Adrenal gland (tissue), 12 donors: ENCODE data around the gene IFNL4. TPM values are rescaled to one million over a fixed set of nuclear protein-coding genes. Genes with fewer than 3 reads are reported as not detected.

Experiments
- DNase-seq, 7 donors: peaks; one replicate each; pipeline ENCODE4 v3.0.0-alpha.2; 2019 to 2020
- H3K27ac ChIP-seq, 5 donors: fragments of 200-600 bp; sonication (generic) in 4 of 5; 1 replicate in 3 of 5; 2 replicates in 2 of 5; pipeline versions ENCODE4 v1.5.1 to v1.8.0; 2016 to 2020; ENCODE audit warnings: mild to moderate bottlenecking in 1 of 5
- H3K27me3 ChIP-seq: fragments of 200-600 bp; 2 replicates; pipeline ENCODE4 v1.8.0; 2021
- H3K36me3 ChIP-seq, 2 donors: fragments of 200-600 bp; replicated peaks in 1 of 2; 1 replicate in 1 of 2; 2 replicates in 1 of 2; pipeline versions ENCODE4 v1.5.1 to v1.8.0; 2018 to 2022
- H3K4me1 ChIP-seq, 2 donors: fragments of 200-600 bp; replicated peaks in 1 of 2; 1 replicate in 1 of 2; 2 replicates in 1 of 2; pipeline versions ENCODE4 v1.5.1 to v1.8.0; 2018 to 2021
- H3K4me3 ChIP-seq, 4 donors: fragments of 200-600 bp; sonication (generic) in 3 of 4; one replicate each; pipeline ENCODE4 v1.5.1; 2016 to 2018
- H3K9me3 ChIP-seq, 3 donors: fragments of 200-600 bp; sonication (generic) in 1 of 3; replicated peaks in 1 of 3; 1 replicate in 2 of 3; 2 replicates in 1 of 3; pipeline versions ENCODE4 v1.5.1 to v1.8.0; 2016 to 2021
- POLR2A ChIP-seq, 2 donors: fragments of 450-650 bp; IDR thresholded peaks; one replicate each; pipeline ENCODE4 v1.6.1; 2017; ENCODE audit warnings: antibody characterized with exemption in 2 of 2, mild to moderate bottlenecking in 2 of 2, moderate library complexity in 1 of 2
- WGBS, 4 donors: extraction: QIAGEN DNeasy Blood & Tissue Kit in 2 of 4; methylation state at CpG; one replicate each; pipeline versions ENCODE4 v1.1.5 to v1.1.7; 2013 to 2017; 5-methylcytosine and 5-hydroxymethylcytosine counted together
- intact Hi-C, 2 donors: fragments of 100-400 bp; cut with DNase I; formaldehyde crosslinking; loops; one replicate each; pipeline versions ENCODE4 v1.14.1 to v1.15.0; 2022 to 2023
- polyA plus RNA-seq, 3 donors: library from polyadenylated mRNA; stranded (reverse); fragments of 200-250 nt in 2 of 3; fragments of 350-450 nt in 1 of 3; fragmentation: Illumina TruSeq in 1 of 3; extraction: RNeasy Lipid Tissue Mini Kit (QIAGEN cat#74804) in 1 of 3; gene quantifications; one replicate each; pipeline ENCODE4 v1.2.3, GENCODE V29; 2013 to 2014
- total RNA-seq, 9 donors: library from RNA; depleted of rRNA in 4 of 9; stranded (reverse); fragments of >200 nt in 4 of 9; fragments of 120-200 nt in 1 of 9; fragmentation: NEBNext Ultra II Directional in 1 of 9; extraction: Animal tissue kit (Norgen Biotek cat#: 25700) in 1 of 9; gene quantifications; one replicate each; pipeline versions ENCODE4 v1.1.0 to v1.2.4, GENCODE V29; 2013 to 2023
- TF ChIP-seq, protein P1 (sequence below), 6 experiments: fragments of 450-650 bp in 4 of 6; fragments of 200-600 bp in 2 of 6; sonication (generic) in 1 of 6; IDR thresholded peaks; 1 replicate in 5 of 6; 2 replicates in 1 of 6; pipeline versions ENCODE4 v1.5.1 to v1.8.0; 2016 to 2021; ENCODE audit warnings: antibody characterized with exemption in 6 of 6, mild to moderate bottlenecking in 2 of 6, moderate library complexity in 1 of 6
- donor health status: healthy with polysubstance abuse.
- donor health status: Bipolar disorder and iron deficiency.
- donor health status: DM: yes; HTN: yes; CAD: no.
- donor health status: DM: no; HTN: no; CAD: no.
- donor health status: DM: no; HTN: no; CAD: no.
- donor health status: DM: yes; HTN: yes; CAD: no.

Gene IFNL4
- total and polyA plus RNA-seq, 12 donors = not detected

DNA sequence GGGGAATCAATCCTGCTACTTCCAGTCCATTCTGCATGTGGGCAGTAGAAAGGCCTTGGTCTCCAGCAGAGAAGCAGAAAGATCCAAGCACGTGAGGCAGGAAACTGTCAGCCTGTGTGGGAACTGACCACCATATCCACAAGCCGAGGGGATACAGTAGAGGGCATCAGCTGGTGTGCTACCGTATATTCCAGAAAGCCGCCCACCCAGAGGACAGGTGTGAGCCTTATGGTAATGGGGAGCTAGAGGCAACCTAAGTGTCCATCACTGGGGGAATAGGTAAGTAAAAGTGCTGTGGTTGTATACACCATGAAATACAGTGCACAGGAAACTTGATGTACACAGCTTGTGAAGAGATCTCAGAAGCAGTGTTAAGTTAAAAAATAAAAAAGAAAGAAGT lies 44.7 kb upstream of the IFNL4 start:
- WGBS, 4 donors = 71 to 82% (median 78%) methylated on average over 4 of the region's 4 CpGs
- DNase-seq = no peak
- H3K9me3 ChIP-seq = no peaks in the 10 kb centered on the region

DNA sequence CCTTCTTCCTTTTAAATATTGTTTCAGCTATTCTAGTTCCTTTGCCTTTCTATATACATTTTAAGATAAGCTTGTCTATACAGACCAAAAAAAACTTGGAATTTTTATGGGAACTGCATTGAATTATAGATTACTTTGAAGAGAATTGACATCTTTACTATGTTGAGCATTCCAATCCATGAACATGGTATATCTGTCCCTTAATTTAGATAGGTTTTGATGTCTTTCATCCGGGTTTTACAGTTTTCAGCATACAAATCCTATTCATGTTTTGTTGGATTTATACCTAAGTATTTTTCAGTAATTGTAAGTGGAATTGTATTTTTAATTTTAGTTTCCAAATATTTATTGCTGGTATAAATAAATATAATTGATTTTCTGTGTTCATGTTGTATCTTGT lies 35.4 kb upstream of the IFNL4 start:
- WGBS, 4 donors = 79 to 90% (median 83%) methylated on average over 1 of the region's 1 CpG
- Histone ChIP-seq H3K9me3 (no peaks in the 10 kb centered on the region), H3K27ac (no peak overlapping the region), H3K36me3 (no peaks in the 10 kb centered on the region), H3K4me1 (no peaks in the 10 kb centered on the region), H3K27me3 (no peaks in the 10 kb centered on the region), H3K4me3 (no peak overlapping the region)
- TF ChIP-seq, protein P1, sequence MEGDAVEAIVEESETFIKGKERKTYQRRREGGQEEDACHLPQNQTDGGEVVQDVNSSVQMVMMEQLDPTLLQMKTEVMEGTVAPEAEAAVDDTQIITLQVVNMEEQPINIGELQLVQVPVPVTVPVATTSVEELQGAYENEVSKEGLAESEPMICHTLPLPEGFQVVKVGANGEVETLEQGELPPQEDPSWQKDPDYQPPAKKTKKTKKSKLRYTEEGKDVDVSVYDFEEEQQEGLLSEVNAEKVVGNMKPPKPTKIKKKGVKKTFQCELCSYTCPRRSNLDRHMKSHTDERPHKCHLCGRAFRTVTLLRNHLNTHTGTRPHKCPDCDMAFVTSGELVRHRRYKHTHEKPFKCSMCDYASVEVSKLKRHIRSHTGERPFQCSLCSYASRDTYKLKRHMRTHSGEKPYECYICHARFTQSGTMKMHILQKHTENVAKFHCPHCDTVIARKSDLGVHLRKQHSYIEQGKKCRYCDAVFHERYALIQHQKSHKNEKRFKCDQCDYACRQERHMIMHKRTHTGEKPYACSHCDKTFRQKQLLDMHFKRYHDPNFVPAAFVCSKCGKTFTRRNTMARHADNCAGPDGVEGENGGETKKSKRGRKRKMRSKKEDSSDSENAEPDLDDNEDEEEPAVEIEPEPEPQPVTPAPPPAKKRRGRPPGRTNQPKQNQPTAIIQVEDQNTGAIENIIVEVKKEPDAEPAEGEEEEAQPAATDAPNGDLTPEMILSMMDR (IDR thresholded peaks at IDR 0.05) = no peak
- no peak for TF ChIP-seq POLR2A (IDR thresholded peaks at IDR 0.05)
- intact Hi-C loops = no loop called here
- DNase-seq = no peak

More for the DNA sequence above, 44.7 kb upstream of the IFNL4 start:
- H3K36me3 ChIP-seq = no peaks in the 10 kb centered on the region
- H3K27me3 ChIP-seq = peaks cover 4% of the 10 kb centered on the region
- H3K27ac ChIP-seq = no peak overlapping the region
- no peaks in the 10 kb centered on the region for H3K4me1 ChIP-seq
- intact Hi-C loops = no loop called here
- no peak for TF ChIP-seq POLR2A (IDR thresholded peaks at IDR 0.05)
- H3K4me3 ChIP-seq = no peak overlapping the region

DNA sequence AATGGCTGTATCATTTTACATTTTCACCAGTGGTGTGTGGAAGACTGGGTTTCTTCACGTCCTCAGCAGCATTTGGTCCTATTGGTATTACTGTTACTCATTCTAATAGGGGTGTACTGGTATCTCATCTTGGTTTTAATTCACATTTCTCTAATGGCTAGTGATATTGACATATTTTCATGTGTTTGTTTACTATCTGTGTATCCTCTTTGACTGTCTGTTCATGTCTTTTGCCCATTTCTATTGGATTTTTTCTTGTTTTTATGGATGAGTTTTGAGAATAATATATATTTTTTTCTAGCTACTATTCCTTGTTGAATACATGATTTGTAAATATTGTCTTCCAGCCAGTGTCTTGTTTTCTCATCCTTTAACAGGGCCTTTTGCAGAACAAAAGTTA lies 33.4 kb upstream of the IFNL4 start:
- Histone ChIP-seq H3K36me3 (no peaks in the 10 kb centered on the region), H3K4me3 (no peak overlapping the region), H3K9me3 (no peaks in the 10 kb centered on the region), H3K27me3 (no peaks in the 10 kb centered on the region), H3K4me1 (no peaks in the 10 kb centered on the region), H3K27ac (no peak overlapping the region)
- intact Hi-C loops = no loop called here
- DNase-seq = no peak
- TF ChIP-seq POLR2A (IDR thresholded peaks at IDR 0.05) = no peak
- TF ChIP-seq, protein P1 (IDR thresholded peaks at IDR 0.05) = no peak
- WGBS, 4 donors = 36 to 67% (median 56%) methylated on average over 1 of the region's 1 CpG

DNA sequence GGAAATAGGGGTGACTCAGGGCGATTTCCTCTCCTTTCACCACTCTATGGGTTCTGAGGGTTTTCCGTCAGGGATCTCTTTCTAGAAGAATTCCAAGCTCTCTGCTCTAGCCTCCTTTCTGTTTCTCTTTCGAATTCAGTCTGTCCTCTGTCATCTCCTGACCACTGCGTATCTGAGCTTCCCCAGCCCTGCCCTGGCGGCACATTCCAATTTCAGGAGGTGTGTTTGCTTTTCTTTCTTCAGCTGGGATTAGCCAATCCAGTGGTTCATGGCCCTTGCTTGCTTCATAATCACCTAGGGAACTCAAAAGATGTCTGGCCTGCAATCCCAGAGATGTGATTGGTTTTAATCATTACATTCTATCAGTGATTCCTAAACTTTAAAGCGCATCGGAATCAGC lies 28.9 kb upstream of the IFNL4 start:
- no peak overlapping the region for H3K4me3 ChIP-seq
- no peaks in the 10 kb centered on the region for H3K4me1 ChIP-seq
- no peak for DNase-seq
- H3K27ac ChIP-seq = no peak overlapping the region
- no peaks in the 10 kb centered on the region for H3K27me3 ChIP-seq
- H3K9me3 ChIP-seq = no peaks in the 10 kb centered on the region
- TF ChIP-seq, protein P1 (IDR thresholded peaks at IDR 0.05) = no peak
- TF ChIP-seq POLR2A (IDR thresholded peaks at IDR 0.05) = no peak
- WGBS, 4 donors = 75 to 80% (median 79%) methylated on average over 7 of the region's 7 CpGs
- H3K36me3 ChIP-seq = no peaks in the 10 kb centered on the region
- intact Hi-C loops = no loop called here

DNA sequence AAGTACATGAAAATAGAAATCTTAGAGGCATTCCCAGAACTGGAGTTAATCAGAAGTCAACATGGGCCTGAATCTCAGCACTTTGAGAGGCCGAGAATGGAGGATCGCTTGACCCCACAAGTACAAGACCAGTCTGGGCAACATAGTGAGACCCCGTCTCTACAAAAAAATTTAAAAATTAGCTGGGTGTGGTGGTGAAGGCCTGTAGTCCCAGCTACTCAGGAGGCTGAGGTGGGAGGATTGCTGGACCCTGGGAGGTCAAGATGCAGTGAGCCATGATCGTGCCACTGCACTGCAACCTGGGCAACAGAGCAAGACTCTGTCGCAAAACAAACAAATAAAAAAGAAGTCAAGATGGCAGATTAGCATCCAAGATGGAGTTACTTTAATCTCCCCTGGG lies 28.1 kb upstream of the IFNL4 start:
- no peaks in the 10 kb centered on the region for H3K4me1 ChIP-seq
- intact Hi-C loops = no loop called here
- no peak for TF ChIP-seq POLR2A (IDR thresholded peaks at IDR 0.05)
- H3K27ac ChIP-seq = no peak overlapping the region
- DNase-seq = no peak
- H3K9me3 ChIP-seq = no peaks in the 10 kb centered on the region
- 87 to 94% (median 92%) methylated on average over 5 of the region's 5 CpGs for WGBS, 4 donors
- H3K36me3 ChIP-seq = no peaks in the 10 kb centered on the region
- no peak overlapping the region for H3K4me3 ChIP-seq
- no peaks in the 10 kb centered on the region for H3K27me3 ChIP-seq
